HepG2 (cell line): Measurements from ENCODE around the gene PRUNE1. TPM values are rescaled to one million over a fixed set of nuclear protein-coding genes. Genes with fewer than 3 reads are reported as not detected.

Experiments
- ARNT2 ChIP-seq: sonication (generic); formaldehyde crosslinking; IDR thresholded peaks from 2 replicates; pipeline ENCODE4 v1.8.0; 2022; ENCODE audit warnings: mild to moderate bottlenecking, low read depth, missing genetic modification reagents, moderate library complexity
- KLF16 ChIP-seq, 2 experiments: sonication (generic) in 1 of 2; formaldehyde crosslinking in 1 of 2; IDR thresholded peaks; 2 replicates each; pipeline versions ENCODE4 v1.6.1 to v1.8.0; 2016 to 2023; ENCODE audit warnings: missing genetic modification reagents in 2 of 2, missing compliant biosample characterization in 1 of 2
- LCORL ChIP-seq, 2 experiments: fragments of 450-650 bp in 1 of 2; sonication (generic) in 1 of 2; formaldehyde crosslinking in 1 of 2; IDR thresholded peaks; 2 replicates each; pipeline versions ENCODE4 v1.5.0 to v1.6.1; 2017 to 2020; ENCODE audit warnings: antibody characterized with exemption in 1 of 2, missing genetic modification reagents in 1 of 2
- NAIF1 ChIP-seq: sonication (generic); formaldehyde crosslinking; IDR thresholded peaks from 2 replicates; pipeline ENCODE4 v1.5.0; 2020; ENCODE audit warnings: mild to moderate bottlenecking, missing genetic modification reagents, borderline replicate concordance
- RFXAP ChIP-seq: sonication (generic); formaldehyde crosslinking; IDR thresholded peaks from 2 replicates; pipeline ENCODE4 v1.4.0; 2020; ENCODE audit warnings: missing genetic modification reagents, borderline replicate concordance
- SOX13 ChIP-seq, 3 experiments: fragments of 450-650 bp in 1 of 3; sonication (generic) in 1 of 3; formaldehyde crosslinking in 1 of 3; IDR thresholded peaks in 2 of 3; conservative IDR thresholded peaks in 1 of 3; 2 replicates each; pipeline versions ENCODE4 v1.5.0 to v1.6.1; 2016 to 2020; ENCODE audit warnings: antibody characterized with exemption in 1 of 3, mild to moderate bottlenecking in 1 of 3, missing compliant biosample characterization in 1 of 3, missing genetic modification reagents in 1 of 3, moderate library complexity in 1 of 3
- SP5 ChIP-seq: IDR thresholded peaks from 2 replicates; pipeline ENCODE4 v1.6.1; 2016; ENCODE audit warnings: low read depth, borderline replicate concordance
- ZFP90 ChIP-seq: sonication (generic); formaldehyde crosslinking; IDR thresholded peaks from 2 replicates; pipeline ENCODE4 v1.8.0; 2022; ENCODE audit warnings: missing genetic modification reagents, mild to moderate bottlenecking, inconsistent platforms, borderline replicate concordance
- ZNF10 ChIP-seq: sonication (generic); formaldehyde crosslinking; IDR thresholded peaks from 2 replicates; pipeline ENCODE4 v1.4.0; 2020; ENCODE audit warnings: mild to moderate bottlenecking, low read depth, missing genetic modification reagents, borderline replicate concordance
- ZNF138 ChIP-seq: sonication (generic); formaldehyde crosslinking; IDR thresholded peaks from 2 replicates; pipeline ENCODE4 v1.5.0; 2020; ENCODE audit warnings: mild to moderate bottlenecking, low read depth, missing genetic modification reagents
- ZNF549 ChIP-seq: sonication (generic); formaldehyde crosslinking; IDR thresholded peaks from 2 replicates; pipeline ENCODE4 v1.5.0; 2020; ENCODE audit warnings: missing genetic modification reagents
- ZNF564 ChIP-seq: sonication (generic); formaldehyde crosslinking; IDR thresholded peaks from 2 replicates; pipeline ENCODE4 v1.8.1; 2023; ENCODE audit warnings: mild to moderate bottlenecking, missing genetic modification reagents
- ZNF792 ChIP-seq: IDR thresholded peaks from 2 replicates; pipeline ENCODE4 v1.6.1; 2016
- ZSCAN31 ChIP-seq: sonication (generic); formaldehyde crosslinking; IDR thresholded peaks from 2 replicates; pipeline ENCODE4 v1.5.0; 2020; ENCODE audit warnings: low read depth, mild to moderate bottlenecking, missing genetic modification reagents
- polyA plus RNA-seq, 8 experiments: library from polyadenylated mRNA; depleted of rRNA in 3 of 8; stranded (reverse) in 7 of 8; unstranded in 1 of 8; fragments of >200 nt; fragmentation: Illumina TruSeq in 4 of 8; extraction: Trizol in 4 of 8; gene quantifications; 2 replicates each; pipeline versions ENCODE4 v1.2.1 to v1.2.3, GENCODE V29; 2011 to 2016; ENCODE audit warnings: low read depth in 4 of 8, missing spikeins in 1 of 8, mixed read lengths in 1 of 8; ENCODE audit not compliant: insufficient read depth in 1 of 8
- total RNA-seq, 5 experiments: library from RNA; depleted of rRNA; stranded (reverse); fragments of >200 nt; fragmentation: Illumina TruSeq; extraction: Trizol; gene quantifications; 2 replicates each; pipeline ENCODE4 v1.2.3, GENCODE V29; 2016; ENCODE audit warnings: low read depth in 1 of 5
- TF ChIP-seq, protein P1 (sequence below): IDR thresholded peaks from 2 replicates; pipeline ENCODE4 v1.6.1; 2016; ENCODE audit warnings: low read depth, missing genetic modification reagents, missing compliant biosample characterization
- TF ChIP-seq, protein P2 (sequence below): conservative IDR thresholded peaks from 2 replicates; pipeline ENCODE4 v1.6.1; 2018; ENCODE audit warnings: missing genetic modification reagents
- TF ChIP-seq, protein P3 (sequence below): sonication (generic); formaldehyde crosslinking; IDR thresholded peaks from 2 replicates; pipeline ENCODE4 v1.5.1; 2020; ENCODE audit warnings: mild to moderate bottlenecking, moderate library complexity, missing genetic modification reagents

The PRUNE1 gene
- total and polyA plus RNA-seq, 2 of the 13 experiments (the other 11 are each of a cell fraction or from before 2014, with no cell fraction given) = 19.0 to 31.9 TPM

DNA sequence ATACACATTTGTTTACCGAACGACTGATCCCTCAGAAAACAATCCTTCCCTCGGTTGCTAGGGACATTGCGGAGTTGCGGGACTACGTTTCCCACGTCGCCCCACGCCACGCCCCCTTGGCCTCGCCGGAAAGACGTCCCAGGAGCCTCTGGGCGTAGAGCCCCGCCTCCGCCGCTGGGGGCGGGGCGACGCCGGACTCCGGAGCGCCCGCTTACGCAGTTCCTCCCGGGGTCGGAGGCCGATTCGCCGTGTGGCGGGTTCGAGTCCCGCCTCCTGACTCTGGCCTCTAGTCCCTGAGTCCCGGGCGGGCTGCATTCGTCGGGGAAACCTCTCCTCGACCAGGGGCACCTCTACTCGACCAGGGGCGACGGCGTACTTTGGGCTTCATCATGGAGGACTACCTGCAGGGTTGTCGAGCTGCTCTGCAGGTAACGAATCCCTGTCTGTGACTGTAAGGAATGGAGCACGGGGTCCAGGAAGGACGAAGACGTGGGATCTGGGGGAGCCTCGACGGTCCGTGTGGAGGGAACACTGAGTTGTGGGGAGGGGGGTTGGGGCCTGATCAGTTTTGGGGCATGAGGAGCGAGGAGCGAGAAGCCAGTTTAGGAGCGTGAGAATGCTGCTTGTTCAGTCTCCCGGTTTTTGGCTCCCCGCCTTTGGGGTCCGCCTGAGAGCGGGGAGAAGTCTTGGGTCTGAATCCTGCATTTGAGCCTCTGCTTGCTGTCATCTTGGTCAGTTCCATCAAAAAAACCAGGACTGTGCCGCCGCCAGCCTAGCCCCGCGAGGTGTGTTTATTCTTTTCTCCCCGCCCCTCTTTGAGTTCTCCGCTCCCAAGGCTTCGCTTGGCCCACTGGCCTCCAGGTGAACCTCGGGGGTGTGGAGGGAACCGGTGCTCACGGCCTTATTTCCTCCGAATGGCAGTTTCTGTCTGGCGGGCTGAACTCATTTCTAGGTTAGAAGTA is at the start of gene PRUNE1 (continued):
- TF ChIP-seq, protein P1, sequence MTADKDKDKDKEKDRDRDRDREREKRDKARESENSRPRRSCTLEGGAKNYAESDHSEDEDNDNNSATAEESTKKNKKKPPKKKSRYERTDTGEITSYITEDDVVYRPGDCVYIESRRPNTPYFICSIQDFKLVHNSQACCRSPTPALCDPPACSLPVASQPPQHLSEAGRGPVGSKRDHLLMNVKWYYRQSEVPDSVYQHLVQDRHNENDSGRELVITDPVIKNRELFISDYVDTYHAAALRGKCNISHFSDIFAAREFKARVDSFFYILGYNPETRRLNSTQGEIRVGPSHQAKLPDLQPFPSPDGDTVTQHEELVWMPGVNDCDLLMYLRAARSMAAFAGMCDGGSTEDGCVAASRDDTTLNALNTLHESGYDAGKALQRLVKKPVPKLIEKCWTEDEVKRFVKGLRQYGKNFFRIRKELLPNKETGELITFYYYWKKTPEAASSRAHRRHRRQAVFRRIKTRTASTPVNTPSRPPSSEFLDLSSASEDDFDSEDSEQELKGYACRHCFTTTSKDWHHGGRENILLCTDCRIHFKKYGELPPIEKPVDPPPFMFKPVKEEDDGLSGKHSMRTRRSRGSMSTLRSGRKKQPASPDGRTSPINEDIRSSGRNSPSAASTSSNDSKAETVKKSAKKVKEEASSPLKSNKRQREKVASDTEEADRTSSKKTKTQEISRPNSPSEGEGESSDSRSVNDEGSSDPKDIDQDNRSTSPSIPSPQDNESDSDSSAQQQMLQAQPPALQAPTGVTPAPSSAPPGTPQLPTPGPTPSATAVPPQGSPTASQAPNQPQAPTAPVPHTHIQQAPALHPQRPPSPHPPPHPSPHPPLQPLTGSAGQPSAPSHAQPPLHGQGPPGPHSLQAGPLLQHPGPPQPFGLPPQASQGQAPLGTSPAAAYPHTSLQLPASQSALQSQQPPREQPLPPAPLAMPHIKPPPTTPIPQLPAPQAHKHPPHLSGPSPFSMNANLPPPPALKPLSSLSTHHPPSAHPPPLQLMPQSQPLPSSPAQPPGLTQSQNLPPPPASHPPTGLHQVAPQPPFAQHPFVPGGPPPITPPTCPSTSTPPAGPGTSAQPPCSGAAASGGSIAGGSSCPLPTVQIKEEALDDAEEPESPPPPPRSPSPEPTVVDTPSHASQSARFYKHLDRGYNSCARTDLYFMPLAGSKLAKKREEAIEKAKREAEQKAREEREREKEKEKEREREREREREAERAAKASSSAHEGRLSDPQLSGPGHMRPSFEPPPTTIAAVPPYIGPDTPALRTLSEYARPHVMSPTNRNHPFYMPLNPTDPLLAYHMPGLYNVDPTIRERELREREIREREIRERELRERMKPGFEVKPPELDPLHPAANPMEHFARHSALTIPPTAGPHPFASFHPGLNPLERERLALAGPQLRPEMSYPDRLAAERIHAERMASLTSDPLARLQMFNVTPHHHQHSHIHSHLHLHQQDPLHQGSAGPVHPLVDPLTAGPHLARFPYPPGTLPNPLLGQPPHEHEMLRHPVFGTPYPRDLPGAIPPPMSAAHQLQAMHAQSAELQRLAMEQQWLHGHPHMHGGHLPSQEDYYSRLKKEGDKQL (CRISPR knock-in tag) = no peak
- TF ChIP-seq, protein P2, sequence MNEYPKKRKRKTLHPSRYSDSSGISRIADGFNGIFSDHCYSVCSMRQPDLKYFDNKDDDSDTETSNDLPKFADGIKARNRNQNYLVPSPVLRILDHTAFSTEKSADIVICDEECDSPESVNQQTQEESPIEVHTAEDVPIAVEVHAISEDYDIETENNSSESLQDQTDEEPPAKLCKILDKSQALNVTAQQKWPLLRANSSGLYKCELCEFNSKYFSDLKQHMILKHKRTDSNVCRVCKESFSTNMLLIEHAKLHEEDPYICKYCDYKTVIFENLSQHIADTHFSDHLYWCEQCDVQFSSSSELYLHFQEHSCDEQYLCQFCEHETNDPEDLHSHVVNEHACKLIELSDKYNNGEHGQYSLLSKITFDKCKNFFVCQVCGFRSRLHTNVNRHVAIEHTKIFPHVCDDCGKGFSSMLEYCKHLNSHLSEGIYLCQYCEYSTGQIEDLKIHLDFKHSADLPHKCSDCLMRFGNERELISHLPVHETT (CRISPR knock-in tag) = no peak; the same call in 1 of the 2 replicates
- no peak for TF ChIP-seq ZNF10 (CRISPR knock-in tag)
- no peak for TF ChIP-seq ZNF792 (CRISPR knock-in tag)
- TF ChIP-seq ZFP90 (CRISPR knock-in tag) = peak; percentile 91; the same call in 1 of the 2 replicates
- peak; percentile 78; the same call in 1 of the 2 replicates for TF ChIP-seq NAIF1 (CRISPR knock-in tag)
- peak; percentile 67 for TF ChIP-seq ARNT2 (CRISPR knock-in tag)
- TF ChIP-seq KLF16 (CRISPR knock-in tag; IDR thresholded peaks at IDR 0.05) = no peak
- TF ChIP-seq LCORL (IDR thresholded peaks at IDR 0.05) = no peak
- peak; percentile 31; the same call in 1 of the 2 replicates for TF ChIP-seq LCORL (CRISPR knock-in tag; IDR thresholded peaks at IDR 0.05)
- peak; percentile 80 for TF ChIP-seq ZSCAN31
- no peak for TF ChIP-seq ZNF138 (CRISPR knock-in tag)
- TF ChIP-seq, protein P3, sequence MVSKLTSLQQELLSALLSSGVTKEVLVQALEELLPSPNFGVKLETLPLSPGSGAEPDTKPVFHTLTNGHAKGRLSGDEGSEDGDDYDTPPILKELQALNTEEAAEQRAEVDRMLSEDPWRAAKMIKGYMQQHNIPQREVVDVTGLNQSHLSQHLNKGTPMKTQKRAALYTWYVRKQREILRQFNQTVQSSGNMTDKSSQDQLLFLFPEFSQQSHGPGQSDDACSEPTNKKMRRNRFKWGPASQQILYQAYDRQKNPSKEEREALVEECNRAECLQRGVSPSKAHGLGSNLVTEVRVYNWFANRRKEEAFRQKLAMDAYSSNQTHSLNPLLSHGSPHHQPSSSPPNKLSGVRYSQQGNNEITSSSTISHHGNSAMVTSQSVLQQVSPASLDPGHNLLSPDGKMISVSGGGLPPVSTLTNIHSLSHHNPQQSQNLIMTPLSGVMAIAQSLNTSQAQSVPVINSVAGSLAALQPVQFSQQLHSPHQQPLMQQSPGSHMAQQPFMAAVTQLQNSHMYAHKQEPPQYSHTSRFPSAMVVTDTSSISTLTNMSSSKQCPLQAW (CRISPR knock-in tag) = peak; percentile 69; the same call in 1 of the 2 replicates
- no peak for TF ChIP-seq ZNF549 (CRISPR knock-in tag)
- TF ChIP-seq ZNF564 = peak; percentile 27; the same call in 1 of the 2 replicates
- no peak for TF ChIP-seq SOX13 (IDR thresholded peaks at IDR 0.05)
- peak in 1 of 2 experiments; percentile 40; a peak in 1 of 4 replicates for TF ChIP-seq SOX13 (CRISPR knock-in tag; conservative IDR thresholded peaks at IDR 0.05 in 1 of 2, IDR thresholded peaks at IDR 0.05 in 1 of 2)
- TF ChIP-seq SP5 (CRISPR knock-in tag) = peak; percentile 14; the same call in 1 of the 2 replicates
- peak; percentile 95 for TF ChIP-seq RFXAP (CRISPR knock-in tag)
